Kidney epithelial cell (primary cell): ENCODE measurements around the gene NLN. TPM values are rescaled to one million over a fixed set of nuclear protein-coding genes. Genes with fewer than 3 reads are reported as not detected.
"Not testable (repeated sequence)": the region's sequence is repeated elsewhere in the genome, so short reads cannot be mapped to it uniquely, and the experiment has no call there.

Experiments used
- DNase-seq: peaks from one replicate; pipeline ENCODE4 v3.0.0-alpha.2; 2010; ENCODE audit warnings: low read depth
- H3K27me3 ChIP-seq: 2 replicates; pipeline ENCODE4 v1.6.0; 2011; ENCODE audit warnings: low read length; ENCODE audit not compliant: control insufficient read depth, insufficient read depth
- H3K36me3 ChIP-seq: 2 replicates; pipeline ENCODE4 v1.5.1; 2011; ENCODE audit warnings: low read length; ENCODE audit not compliant: control insufficient read depth, insufficient read depth
- H3K4me3 ChIP-seq: 2 replicates; pipeline ENCODE4 v1.5.1; 2011; ENCODE audit warnings: low read depth, mild to moderate bottlenecking, control low read depth, low read length
- total RNA-seq: library from RNA; depleted of rRNA; stranded (reverse); fragments of >200 nt; gene quantifications from 2 replicates; pipeline ENCODE4 v1.2.3, GENCODE V29; 2015
- TF ChIP-seq, protein P1 (sequence below): IDR thresholded peaks from 2 replicates; pipeline ENCODE4 v1.5.1; 2011; ENCODE audit warnings: mild to moderate bottlenecking, moderate library complexity, low read length, control low read depth, inconsistent platforms; ENCODE audit not compliant: insufficient read depth, poor library complexity, severe bottlenecking

The NLN gene
- total RNA-seq, 1 donor from 2014 or later: 31.0 TPM

- H3K4me3 ChIP-seq: no peak overlapping the region
- DNase-seq: no peak
- TF ChIP-seq, protein P1, sequence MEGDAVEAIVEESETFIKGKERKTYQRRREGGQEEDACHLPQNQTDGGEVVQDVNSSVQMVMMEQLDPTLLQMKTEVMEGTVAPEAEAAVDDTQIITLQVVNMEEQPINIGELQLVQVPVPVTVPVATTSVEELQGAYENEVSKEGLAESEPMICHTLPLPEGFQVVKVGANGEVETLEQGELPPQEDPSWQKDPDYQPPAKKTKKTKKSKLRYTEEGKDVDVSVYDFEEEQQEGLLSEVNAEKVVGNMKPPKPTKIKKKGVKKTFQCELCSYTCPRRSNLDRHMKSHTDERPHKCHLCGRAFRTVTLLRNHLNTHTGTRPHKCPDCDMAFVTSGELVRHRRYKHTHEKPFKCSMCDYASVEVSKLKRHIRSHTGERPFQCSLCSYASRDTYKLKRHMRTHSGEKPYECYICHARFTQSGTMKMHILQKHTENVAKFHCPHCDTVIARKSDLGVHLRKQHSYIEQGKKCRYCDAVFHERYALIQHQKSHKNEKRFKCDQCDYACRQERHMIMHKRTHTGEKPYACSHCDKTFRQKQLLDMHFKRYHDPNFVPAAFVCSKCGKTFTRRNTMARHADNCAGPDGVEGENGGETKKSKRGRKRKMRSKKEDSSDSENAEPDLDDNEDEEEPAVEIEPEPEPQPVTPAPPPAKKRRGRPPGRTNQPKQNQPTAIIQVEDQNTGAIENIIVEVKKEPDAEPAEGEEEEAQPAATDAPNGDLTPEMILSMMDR: no peak
- H3K36me3 ChIP-seq: no peaks in the 10 kb centered on the region
- H3K27me3 ChIP-seq: no peaks in the 10 kb centered on the region
Observed at GRCh38 chr5:65727491-65728156, 5.6 kb downstream of the NLN start.

GRCh38 chr5:65728218-65728617, 6.2 kb downstream of the NLN start:
- Histone ChIP-seq H3K27me3 (no peaks in the 10 kb centered on the region), H3K4me3 (no peak overlapping the region), H3K36me3 (no peaks in the 10 kb centered on the region)
- TF ChIP-seq, protein P1: no peak
- no peak for DNase-seq

DNA sequence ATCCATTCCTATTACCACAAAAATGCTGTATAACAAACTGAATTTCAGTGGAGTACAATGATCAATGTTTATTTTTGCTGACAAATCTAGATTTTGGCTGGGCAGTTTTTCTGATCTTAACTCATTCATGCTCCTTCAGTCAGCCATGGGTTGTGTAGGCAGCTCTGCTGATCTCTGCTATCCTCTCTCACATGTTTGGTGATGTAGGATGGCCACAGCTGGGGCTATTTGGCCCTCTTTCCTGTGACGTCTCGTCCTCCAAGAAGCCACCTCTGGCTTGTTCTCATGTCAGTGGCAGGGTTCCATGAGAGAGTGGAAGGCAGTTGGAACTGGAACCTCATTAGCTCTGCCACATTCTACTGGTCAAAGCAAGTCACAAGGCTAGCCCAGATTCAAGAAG, 8.9 kb downstream of the NLN start:
- TF ChIP-seq, protein P1: no peak
- Histone ChIP-seq H3K36me3 (no peaks in the 10 kb centered on the region), H3K27me3 (no peaks in the 10 kb centered on the region), H3K4me3 (no peak overlapping the region)
- DNase-seq: no peak

GRCh38 chr5:65732046-65732445, 10.0 kb downstream of the NLN start:
- not testable (repeated sequence) for H3K27me3 ChIP-seq, H3K4me3 ChIP-seq, DNase-seq, H3K36me3 ChIP-seq

GRCh38 chr5:65734196-65734775, 12.3 kb downstream of the NLN start:
- H3K36me3 ChIP-seq, H3K27me3 ChIP-seq, DNase-seq, H3K4me3 ChIP-seq: not testable (repeated sequence)

DNA sequence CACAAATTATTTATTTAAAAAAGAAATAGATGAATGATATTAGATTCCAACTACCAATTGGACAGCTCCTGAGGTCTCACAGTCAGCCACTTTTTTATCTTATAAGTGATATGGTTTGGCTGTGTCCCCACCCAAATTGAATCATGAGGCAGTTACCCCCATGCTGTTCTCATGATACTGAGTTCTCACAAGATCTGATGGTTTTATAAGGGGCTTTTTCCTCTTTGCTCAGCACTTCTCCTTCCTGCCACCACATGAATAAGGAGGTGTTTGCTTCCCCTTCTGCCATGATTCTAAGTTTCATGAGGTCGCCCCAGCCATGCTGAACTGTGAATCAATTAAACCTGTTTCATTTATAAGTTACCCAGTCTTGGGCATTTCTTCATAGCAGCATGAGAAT, 12.9 kb downstream of the NLN start:
- H3K27me3 ChIP-seq: no peaks in the 10 kb centered on the region
- no peak for DNase-seq
- no peak overlapping the region for H3K4me3 ChIP-seq
- H3K36me3 ChIP-seq: no peaks in the 10 kb centered on the region
- TF ChIP-seq, protein P1: no peak

- Histone ChIP-seq H3K36me3 (no peaks in the 10 kb centered on the region), H3K27me3 (no peaks in the 10 kb centered on the region), H3K4me3 (no peak overlapping the region)
- TF ChIP-seq, protein P1: no peak
- no peak for DNase-seq
Observed at GRCh38 chr5:65736011-65736410, 14.0 kb downstream of the NLN start.
